Neural progenitor cell (in vitro differentiated cells): ENCODE data around the gene ADAM11. TPM values are rescaled to one million over a fixed set of nuclear protein-coding genes. Genes with fewer than 3 reads are reported as not detected.

ENCODE experiments used
- DNase-seq: peaks from one replicate; pipeline ENCODE4 v3.0.0-alpha.2; 2016; ENCODE audit warnings: low spot score
- H2AFZ ChIP-seq: fragments of 200-600 bp; sonication (generic); replicated peaks from 2 replicates; pipeline ENCODE4 v1.6.1; 2016; ENCODE audit warnings: antibody characterized with exemption
- H3F3A ChIP-seq: fragments of 200-600 bp; sonication (generic); 2 replicates; pipeline ENCODE4 v1.6.1; 2016; ENCODE audit warnings: antibody characterized with exemption, low read depth
- H3K27ac ChIP-seq: fragments of 200-600 bp; sonication (generic); 2 replicates; pipeline ENCODE4 v1.5.1; 2016; ENCODE audit warnings: mild to moderate bottlenecking
- H3K27me3 ChIP-seq: fragments of 200-600 bp; sonication (generic); 2 replicates; pipeline ENCODE4 v1.6.1; 2016; ENCODE audit warnings: mild to moderate bottlenecking, moderate library complexity
- H3K36me3 ChIP-seq: fragments of 200-600 bp; sonication (generic); 2 replicates; pipeline ENCODE4 v1.5.1; 2016
- H3K4me1 ChIP-seq: fragments of 200-600 bp; sonication (generic); 2 replicates; pipeline ENCODE4 v1.6.1; 2016; ENCODE audit warnings: mixed run types
- H3K4me2 ChIP-seq: fragments of 200-600 bp; sonication (generic); 2 replicates; pipeline ENCODE4 v1.6.1; 2016
- H3K4me3 ChIP-seq: fragments of 200-600 bp; sonication (generic); 2 replicates; pipeline ENCODE4 v1.5.1; 2016
- H3K79me2 ChIP-seq: fragments of 200-600 bp; sonication (generic); 2 replicates; pipeline ENCODE4 v1.6.1; 2016; ENCODE audit warnings: low read depth
- H3K9ac ChIP-seq: fragments of 200-600 bp; sonication (generic); 2 replicates; pipeline ENCODE4 v1.6.1; 2016
- H3K9me3 ChIP-seq: fragments of 200-600 bp; sonication (generic); 2 replicates; pipeline ENCODE4 v1.5.1; 2016; ENCODE audit warnings: low read depth
- H4K20me1 ChIP-seq: fragments of 200-600 bp; sonication (generic); 2 replicates; pipeline ENCODE4 v1.6.1; 2016; ENCODE audit warnings: low read depth
- H3K27ac Mint-ChIP-seq: 3 replicates; pipeline ENCODE4 v1.8.0; 2021; ENCODE audit warnings: mixed read lengths
- H3K27me3 Mint-ChIP-seq: 2 replicates; pipeline ENCODE4 v1.8.0; 2022; ENCODE audit warnings: low read depth, mild to moderate bottlenecking, inconsistent platforms, moderate library complexity, mixed read lengths; ENCODE audit not compliant: insufficient read depth
- H3K36me3 Mint-ChIP-seq: 3 replicates; pipeline ENCODE4 v1.8.0; 2021; ENCODE audit warnings: mixed read lengths
- H3K4me1 Mint-ChIP-seq: 3 replicates; pipeline ENCODE4 v1.8.0; 2021; ENCODE audit warnings: mixed read lengths
- H3K4me3 Mint-ChIP-seq: 3 replicates; pipeline ENCODE4 v1.8.0; 2021; ENCODE audit warnings: mild to moderate bottlenecking, moderate library complexity, mixed read lengths
- H3K9me3 Mint-ChIP-seq: 3 replicates; pipeline ENCODE4 v1.8.0; 2020; ENCODE audit warnings: mixed read lengths
- CTCF ChIP-seq: fragments of 200-600 bp; sonication (generic); IDR thresholded peaks from 2 replicates; pipeline ENCODE4 v1.5.1; 2017; ENCODE audit warnings: antibody characterized with exemption, mild to moderate bottlenecking
- EZH2 ChIP-seq: fragments of 200-600 bp; sonication (generic); IDR thresholded peaks from 2 replicates; pipeline ENCODE4 v1.6.1; 2017; ENCODE audit warnings: antibody characterized with exemption, mild to moderate bottlenecking, moderate library complexity
- EZH2phosphoT487 ChIP-seq: fragments of 200-600 bp; sonication (generic); IDR thresholded peaks from 2 replicates; pipeline ENCODE4 v1.6.1; 2017; ENCODE audit warnings: antibody characterized with exemption
- small RNA-seq: library from RNA; depleted of rRNA; stranded (forward); fragments of <200 nt; gene quantifications from one replicate; pipeline ENCODE3, GENCODE V24; 2015
- total RNA-seq: library from RNA; depleted of rRNA; stranded (reverse); fragments of >200 nt; gene quantifications from 2 replicates; pipeline ENCODE4 v1.2.3, GENCODE V29; 2015; ENCODE audit warnings: low replicate concordance

ADAM11 gene
- total RNA-seq, 1 donor from 2014 or later: 1.4 TPM

GRCh38 chr17:44831371-44831770, 72.6 kb downstream of the ADAM11 start:
- H3K27ac Mint-ChIP-seq: peak overlapping the region; percentile 17
- peaks cover 11% of the 10 kb centered on the region for H3K27me3 Mint-ChIP-seq
- Histone ChIP-seq H3K9me3 (no peaks in the 10 kb centered on the region), H3K9ac (no peak overlapping the region), H3K27ac (no peak overlapping the region), H3F3A (peaks cover 23% of the 10 kb centered on the region), H4K20me1 (peaks cover 26% of the 10 kb centered on the region), H3K36me3 (no peaks in the 10 kb centered on the region), H3K79me2 (peaks cover 42% of the 10 kb centered on the region), H3K4me1 (peaks cover 17% of the 10 kb centered on the region), H3K27me3 (no peaks in the 10 kb centered on the region), H3K4me3 (no peak overlapping the region), H3K4me2 (peak overlapping the region; percentile 97), H2AFZ (no peak overlapping the region)
- H3K9me3 Mint-ChIP-seq: no peaks in the 10 kb centered on the region
- H3K36me3 Mint-ChIP-seq: no peaks in the 10 kb centered on the region
- TF ChIP-seq CTCF (no peak), EZH2 (no peak), EZH2phosphoT487 (no peak)
- peak overlapping the region; percentile 73 for H3K4me3 Mint-ChIP-seq
- no peak for DNase-seq
- peaks cover 33% of the 10 kb centered on the region for H3K4me1 Mint-ChIP-seq

Small RNA genes within 50 kb of the gene (small RNA-seq; reads per million reads assigned to genes)
- gene RN7SL819P: not detected

Other genes starting within 250 kb of the ADAM11 start
- 56.6 and 188 TPM in 2 replicates for gene FZD2, start 201.5 kb upstream of the ADAM11 start, total RNA-seq
- gene MEIOC, start 102.5 kb upstream of the ADAM11 start, total RNA-seq: 15.1 and 22.0 TPM in 2 replicates
- 31.3 and 46.5 TPM in 2 replicates for gene CCDC43, start 69.2 kb upstream of the ADAM11 start, total RNA-seq
- gene DBF4B, start 50.3 kb upstream of the ADAM11 start, total RNA-seq: 16.4 and 30.6 TPM in 2 replicates
- 63.4 and 76.9 TPM in 2 replicates for gene GJC1, start 71.3 kb downstream of the ADAM11 start, total RNA-seq
- gene HIGD1B, start 88.9 kb downstream of the ADAM11 start, total RNA-seq: not detected in 2 replicates
- 114 and 185 TPM in 2 replicates for gene EFTUD2, start 140.5 kb downstream of the ADAM11 start, total RNA-seq
- 0.45 and 0.46 TPM in 2 replicates for gene GFAP, start 156.5 kb downstream of the ADAM11 start, total RNA-seq
- 15.1 and 46.0 TPM in 2 replicates for gene KIF18B, start 188.8 kb downstream of the ADAM11 start, total RNA-seq
- 4.7 TPM in 1 of 2 replicates, not detected in the other for gene C1QL1, start 209.3 kb downstream of the ADAM11 start, total RNA-seq